Breast epithelium (tissue), 3 donors: ENCODE results near the gene ARL6IP5.

ENCODE experiments used
- POLR2A ChIP-seq: fragments of 450-650 bp; IDR thresholded peaks from one replicate; pipeline ENCODE4 v1.6.1; 2016; ENCODE audit warnings: antibody characterized with exemption, mild to moderate bottlenecking, moderate library complexity
- TF ChIP-seq, protein P1 (sequence below), 3 donors: fragments of 450-650 bp; IDR thresholded peaks; one replicate each; pipeline ENCODE4 v1.5.1; 2016 to 2017; ENCODE audit warnings: antibody characterized with exemption in 3 of 3, mild to moderate bottlenecking in 3 of 3, moderate library complexity in 3 of 3

DNA sequence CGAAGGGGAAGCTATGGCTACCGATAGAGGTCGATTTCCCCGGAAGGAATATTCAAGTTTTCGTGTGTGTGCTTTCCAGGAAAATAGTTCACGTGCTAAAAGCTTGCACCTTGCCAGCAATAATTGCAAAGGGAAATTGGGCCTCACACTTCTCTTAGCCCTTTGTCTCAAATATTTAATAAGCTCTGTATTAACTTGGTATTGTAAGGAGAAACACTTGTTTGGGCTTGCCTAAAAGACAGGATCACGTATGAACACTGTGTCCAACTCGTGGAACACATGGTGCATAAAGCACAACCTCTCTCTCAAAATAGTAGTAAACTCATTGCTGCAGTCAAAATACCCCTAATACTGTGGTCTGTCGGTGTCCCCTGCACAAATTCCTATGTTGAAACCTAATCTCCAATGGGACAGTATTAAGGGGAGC lies 32.3 kb upstream of the ARL6IP5 start:
- TF ChIP-seq, protein P1, sequence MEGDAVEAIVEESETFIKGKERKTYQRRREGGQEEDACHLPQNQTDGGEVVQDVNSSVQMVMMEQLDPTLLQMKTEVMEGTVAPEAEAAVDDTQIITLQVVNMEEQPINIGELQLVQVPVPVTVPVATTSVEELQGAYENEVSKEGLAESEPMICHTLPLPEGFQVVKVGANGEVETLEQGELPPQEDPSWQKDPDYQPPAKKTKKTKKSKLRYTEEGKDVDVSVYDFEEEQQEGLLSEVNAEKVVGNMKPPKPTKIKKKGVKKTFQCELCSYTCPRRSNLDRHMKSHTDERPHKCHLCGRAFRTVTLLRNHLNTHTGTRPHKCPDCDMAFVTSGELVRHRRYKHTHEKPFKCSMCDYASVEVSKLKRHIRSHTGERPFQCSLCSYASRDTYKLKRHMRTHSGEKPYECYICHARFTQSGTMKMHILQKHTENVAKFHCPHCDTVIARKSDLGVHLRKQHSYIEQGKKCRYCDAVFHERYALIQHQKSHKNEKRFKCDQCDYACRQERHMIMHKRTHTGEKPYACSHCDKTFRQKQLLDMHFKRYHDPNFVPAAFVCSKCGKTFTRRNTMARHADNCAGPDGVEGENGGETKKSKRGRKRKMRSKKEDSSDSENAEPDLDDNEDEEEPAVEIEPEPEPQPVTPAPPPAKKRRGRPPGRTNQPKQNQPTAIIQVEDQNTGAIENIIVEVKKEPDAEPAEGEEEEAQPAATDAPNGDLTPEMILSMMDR (IDR thresholded peaks at IDR 0.05): no peak
- no peak for TF ChIP-seq POLR2A
